ENCODE results near the gene POU2F3.
A peak's percentile ranks its signal among the peaks of the same experiment; 100 is the strongest.
"Not testable (repeated sequence)": the region's sequence is repeated elsewhere in the genome, so short reads cannot be mapped to it uniquely, and the experiment has no call there.

POU2F3 gene

DNA sequence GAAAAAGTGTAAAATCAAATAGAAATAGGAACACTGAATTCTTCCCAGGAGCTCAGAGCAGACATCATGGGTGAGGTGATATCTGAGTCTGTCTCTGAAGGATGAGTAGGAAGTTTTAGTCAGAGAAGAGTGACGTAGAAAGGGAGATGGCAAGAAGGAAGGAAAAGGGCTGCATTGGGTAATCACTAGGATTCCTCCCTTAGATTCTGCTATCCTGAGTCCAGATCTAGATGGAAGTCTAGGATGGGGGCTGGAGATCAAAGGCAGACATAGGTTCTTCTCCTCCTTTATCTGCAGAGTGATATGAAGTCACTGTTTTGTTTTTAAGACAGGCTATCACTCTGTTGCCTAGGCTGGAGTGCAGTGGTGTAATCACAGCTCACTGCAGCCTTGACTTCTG, 30.4 kb downstream of the POU2F3 start:
- no peak for DNase-seq

DNA sequence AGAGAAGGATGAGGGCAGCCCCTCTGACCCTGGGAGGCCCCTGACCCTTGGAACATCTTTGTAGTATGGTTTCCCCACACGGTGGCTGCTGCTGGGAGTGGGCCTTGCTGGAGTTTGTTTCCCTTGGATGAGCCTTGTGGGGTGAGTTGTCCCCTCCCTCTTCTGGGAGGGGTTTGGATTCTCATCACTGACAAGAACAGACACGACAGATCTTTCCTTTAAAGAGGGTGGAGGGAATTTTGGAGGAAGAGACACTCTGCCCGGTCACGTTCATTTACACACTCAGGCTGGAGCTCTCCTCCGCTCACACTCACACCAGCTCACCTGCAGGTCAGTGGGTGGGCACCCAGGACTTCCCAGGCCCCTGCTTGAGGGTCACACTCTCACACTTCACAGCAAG, 31.7 kb downstream of the POU2F3 start:
- in situ Hi-C loops (cut with MboI; ENCODE audit: low pct_unique_long_range_greater_than_20kb, low sequenced_read_pairs): no loop called here

More for the DNA sequence above, 30.4 kb downstream of the POU2F3 start:
- in situ Hi-C loops (cut with MboI; ENCODE audit: low pct_unique_long_range_greater_than_20kb, low sequenced_read_pairs): no loop called here

DNA sequence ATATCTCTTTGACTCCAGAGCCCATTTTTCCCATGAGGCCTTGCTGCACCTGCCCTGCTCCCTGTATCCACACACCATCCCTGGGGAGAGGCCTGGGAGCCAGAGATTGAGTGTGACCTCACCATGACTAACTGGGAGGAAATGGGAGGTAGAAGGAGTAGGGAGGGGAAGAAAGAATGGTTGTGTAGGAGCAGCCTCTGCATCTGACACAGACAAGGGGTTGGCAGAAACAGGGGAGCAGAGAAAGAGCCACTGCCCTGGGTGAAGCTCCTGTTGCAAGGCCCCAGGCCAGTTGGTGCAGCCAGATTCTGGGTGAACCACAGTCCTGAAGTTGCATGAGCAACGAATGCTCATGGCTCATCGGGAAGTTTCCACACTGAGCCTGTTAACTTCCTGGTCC, 32.4 kb downstream of the POU2F3 start:
- no peak for DNase-seq
- in situ Hi-C loops (cut with MboI; ENCODE audit: low pct_unique_long_range_greater_than_20kb, low sequenced_read_pairs): no loop called here

More for the DNA sequence above, 31.7 kb downstream of the POU2F3 start:
- DNase-seq: no peak

DNA sequence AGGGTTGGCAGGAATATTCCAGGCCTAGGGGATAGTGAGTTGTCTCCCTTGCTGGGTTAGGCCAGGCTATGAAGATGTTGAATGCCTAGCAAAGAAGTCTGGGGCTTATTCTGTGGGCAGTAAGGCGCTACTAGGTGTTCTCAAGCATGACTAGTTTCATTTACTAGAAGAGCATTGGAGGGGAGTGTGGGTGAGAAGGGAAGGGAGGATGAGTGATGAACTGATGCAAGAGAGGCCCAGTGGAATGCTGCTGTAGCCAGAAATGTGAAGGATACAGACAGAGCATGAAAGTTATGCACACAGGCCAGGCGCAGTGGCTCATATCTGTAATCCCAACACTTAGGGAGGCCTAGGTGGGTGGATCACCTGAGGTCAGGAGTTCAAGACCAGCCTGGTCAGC, 33.5 kb downstream of the POU2F3 start:
- in situ Hi-C loops (cut with MboI; ENCODE audit: low pct_unique_long_range_greater_than_20kb, low sequenced_read_pairs): no loop called here
- no peak for DNase-seq

DNA sequence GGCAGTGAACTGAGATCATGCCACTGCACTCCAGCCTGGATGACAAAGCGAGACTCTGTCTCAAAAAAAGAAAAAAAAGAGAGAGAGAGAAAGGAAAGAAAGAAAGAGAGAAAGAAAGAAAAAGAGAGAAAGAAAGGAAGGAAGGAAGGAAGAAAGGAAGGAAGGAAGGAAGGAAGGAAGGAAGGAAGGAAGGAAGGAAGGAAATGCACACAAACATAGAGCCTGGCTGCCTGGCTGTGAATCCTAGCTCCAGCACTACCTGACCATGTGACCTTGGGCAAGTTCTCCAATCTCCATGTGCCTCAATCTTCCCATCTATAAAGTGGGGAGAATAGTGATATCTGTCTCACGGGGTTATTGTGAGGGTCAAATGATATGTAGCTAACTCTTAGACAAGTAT, 34.0 kb downstream of the POU2F3 start:
- DNase-seq; in situ Hi-C loops (cut with MboI; ENCODE audit: low pct_unique_long_range_greater_than_20kb, low sequenced_read_pairs): not testable (repeated sequence)

DNA sequence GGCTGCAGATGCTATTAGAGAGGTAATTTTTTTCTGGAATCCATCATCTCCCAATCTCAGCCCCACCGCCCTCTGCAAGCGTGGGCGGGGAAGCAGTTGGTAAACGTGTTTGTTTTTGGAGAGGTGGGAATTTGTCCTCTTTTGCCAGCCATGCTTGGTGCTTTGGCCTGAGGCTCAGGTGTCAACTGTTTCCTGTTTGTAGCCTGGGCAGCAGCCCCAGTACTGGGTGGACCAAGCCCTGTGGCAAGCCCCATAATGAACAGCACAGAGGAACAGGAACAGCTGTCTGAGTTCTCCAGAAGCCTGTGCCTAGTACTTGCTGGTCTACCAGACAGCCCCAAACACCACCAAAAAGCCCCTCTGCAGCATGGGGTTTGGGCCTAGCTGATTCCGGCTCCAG, 39.6 kb downstream of the POU2F3 start:
- DNase-seq: no peak
- in situ Hi-C loops (cut with MboI; ENCODE audit: low pct_unique_long_range_greater_than_20kb, low sequenced_read_pairs): no loop called here

DNA sequence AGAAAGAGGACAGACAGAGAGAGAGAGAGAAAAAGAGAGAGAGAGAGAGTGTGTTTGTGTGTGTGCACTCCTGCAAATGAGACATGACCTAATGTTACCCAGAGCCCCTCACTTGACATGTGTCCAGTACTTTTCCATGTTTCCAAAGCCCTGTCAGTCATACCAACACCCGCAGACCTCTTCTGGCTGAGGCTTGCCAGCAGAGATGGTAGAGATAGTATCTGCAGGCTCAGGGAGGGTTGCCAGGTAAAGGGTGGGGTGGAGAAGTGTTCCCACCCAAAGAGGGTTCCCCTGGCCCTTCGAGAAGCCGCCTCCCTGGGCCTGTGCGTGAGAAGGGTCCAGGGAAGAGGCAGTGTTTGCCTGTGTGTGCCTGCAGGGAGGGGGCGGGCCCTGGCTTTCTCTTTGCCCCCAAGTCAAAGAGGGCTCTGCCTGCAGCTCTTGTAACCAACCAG, 40.7 kb downstream of the POU2F3 start:
- in situ Hi-C loops (cut with MboI; ENCODE audit: low pct_unique_long_range_greater_than_20kb, low sequenced_read_pairs): no loop called here
- no peak for DNase-seq

DNA sequence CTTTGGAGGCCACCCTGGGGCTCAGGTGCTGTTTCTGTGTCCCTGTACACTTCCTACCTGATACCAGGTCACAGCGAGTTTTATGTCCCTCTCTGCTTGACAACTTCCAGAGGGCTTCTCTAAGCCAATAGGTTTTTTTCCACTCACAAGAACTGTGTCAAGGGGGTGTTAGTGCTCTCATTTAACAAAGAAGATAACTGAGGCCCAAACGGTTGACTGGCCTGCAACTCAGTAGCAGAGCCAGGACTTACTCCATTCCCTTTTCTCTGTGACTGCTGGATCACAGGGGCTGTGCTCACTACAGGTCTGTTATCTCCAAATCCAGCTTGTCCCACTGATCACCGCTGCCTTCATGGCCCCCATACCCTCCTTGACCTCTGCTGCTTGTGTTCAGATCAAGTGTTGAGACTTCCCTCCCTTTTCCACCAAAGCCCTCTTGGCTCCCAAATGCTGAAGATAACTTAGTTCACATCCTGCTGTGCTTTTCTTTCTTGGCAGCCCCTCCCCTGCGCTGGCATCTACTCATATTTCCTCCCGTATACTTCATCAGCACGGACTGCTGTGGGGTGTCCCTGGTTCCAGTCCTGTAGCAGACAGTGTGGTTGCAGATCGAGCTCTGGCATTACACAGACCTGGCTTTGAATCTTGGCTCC, 41.3 kb downstream of the POU2F3 start:
- no peak for DNase-seq
- in situ Hi-C loops (cut with MboI; ENCODE audit: low pct_unique_long_range_greater_than_20kb, low sequenced_read_pairs): no loop called here

DNA sequence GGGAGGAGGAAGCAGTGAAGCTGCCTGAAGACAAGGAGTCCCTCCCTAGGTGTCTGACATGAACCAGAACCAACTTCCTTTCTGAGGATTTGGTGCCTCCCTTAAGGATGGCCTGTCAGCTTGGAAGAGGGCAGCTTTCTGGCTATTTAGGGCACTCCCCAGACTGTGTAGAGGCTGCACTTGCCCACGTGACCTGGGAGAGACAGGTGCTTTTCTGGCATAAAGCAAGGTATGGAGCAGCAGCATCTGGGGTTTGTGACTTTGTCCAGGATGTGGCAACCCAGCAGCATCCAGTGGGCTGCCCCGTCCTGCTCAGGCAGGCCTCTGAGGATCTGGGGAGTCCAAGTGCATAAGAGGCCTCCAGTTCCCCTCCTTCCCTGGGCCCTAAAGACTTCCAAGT, 43.2 kb downstream of the POU2F3 start:
- DNase-seq: no peak
- in situ Hi-C loops (cut with MboI; ENCODE audit: low pct_unique_long_range_greater_than_20kb, low sequenced_read_pairs): no loop called here

DNA sequence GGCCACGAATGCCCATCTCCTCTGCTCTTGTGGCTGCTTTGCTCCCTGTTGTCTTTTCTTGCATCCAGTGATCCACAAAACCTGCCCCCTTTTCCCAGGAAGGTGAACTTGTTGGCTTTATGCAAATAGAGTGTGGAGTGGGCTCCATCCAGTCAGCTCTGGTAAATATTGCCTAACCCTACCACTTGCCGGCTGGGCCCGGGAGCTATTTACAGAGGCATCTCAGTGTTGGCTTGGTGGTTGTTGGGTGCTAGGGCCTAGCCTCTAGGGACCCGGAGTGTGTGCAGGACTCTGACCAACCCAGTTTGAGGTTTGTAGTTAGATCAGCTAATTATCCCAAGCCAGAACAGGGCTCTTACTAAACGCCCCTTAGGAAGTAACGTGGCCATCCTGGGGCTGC, 44.3 kb downstream of the POU2F3 start:
- no peak for DNase-seq
- in situ Hi-C loops (cut with MboI; ENCODE audit: low pct_unique_long_range_greater_than_20kb, low sequenced_read_pairs): no loop called here

DNA sequence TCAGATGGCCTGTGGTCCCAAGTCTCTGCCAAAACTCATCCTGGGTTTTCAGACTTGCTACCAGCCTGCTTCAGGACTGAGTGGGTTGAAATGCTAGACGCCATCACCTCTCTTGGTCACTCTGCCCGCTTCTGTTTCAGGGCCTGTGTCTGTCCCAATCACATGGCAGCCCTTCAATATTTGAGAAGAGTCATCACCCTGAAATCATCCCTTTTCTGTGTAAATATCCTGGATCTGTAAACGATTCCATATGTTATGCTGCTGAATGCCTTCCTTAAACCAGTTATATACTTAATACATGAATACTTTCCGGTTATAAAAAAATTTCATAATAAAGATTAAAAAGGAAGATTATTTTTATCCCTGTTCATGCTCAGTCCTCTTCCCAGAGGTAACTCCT, 45.3 kb downstream of the POU2F3 start:
- DNase-seq: no peak
- in situ Hi-C loops (cut with MboI; ENCODE audit: low pct_unique_long_range_greater_than_20kb, low sequenced_read_pairs): no loop called here

DNA sequence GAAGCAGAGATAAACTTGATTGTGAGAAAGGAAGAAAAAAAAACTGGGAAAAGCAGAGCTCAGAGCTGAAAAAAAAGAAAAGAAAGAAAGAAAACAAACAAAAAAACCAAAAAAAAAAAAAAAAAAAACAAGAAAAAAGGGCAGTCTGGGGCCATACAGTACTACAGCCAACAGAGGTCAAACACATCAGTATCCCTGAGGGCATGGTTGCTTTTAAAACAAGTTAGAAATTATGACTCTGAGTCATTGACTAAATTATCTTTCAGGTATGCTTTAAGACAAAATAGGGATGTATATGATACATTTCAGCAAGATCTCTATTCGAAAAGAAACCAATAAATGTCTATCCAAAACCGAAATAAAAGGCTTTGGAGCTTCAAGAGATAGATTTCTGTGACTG, 48.1 kb downstream of the POU2F3 start:
- in situ Hi-C loops (cut with MboI; ENCODE audit: low pct_unique_long_range_greater_than_20kb, low sequenced_read_pairs): no loop called here
- DNase-seq: no peak

DNA sequence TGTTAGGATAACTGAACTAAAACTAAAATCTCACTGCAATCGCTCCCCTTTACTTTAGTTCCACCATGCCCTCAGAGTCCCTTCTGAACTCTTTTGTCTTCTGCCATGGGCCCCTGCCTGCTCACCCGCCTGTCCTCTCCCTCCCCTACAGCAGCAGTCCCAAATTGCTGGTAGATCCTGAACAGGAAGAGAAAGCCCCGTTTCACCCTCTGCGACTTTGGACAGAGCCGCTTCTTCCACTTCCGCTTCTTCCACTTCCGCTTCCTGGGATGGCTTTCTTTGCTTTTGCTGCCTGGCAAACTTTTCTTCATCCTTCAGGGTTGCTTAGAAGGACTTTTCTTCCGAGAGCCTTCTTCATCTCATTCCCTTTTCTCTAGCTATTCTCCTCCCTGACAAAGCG, 49.5 kb downstream of the POU2F3 start:
- peak; percentile 18 for DNase-seq
- in situ Hi-C loops (cut with MboI; ENCODE audit: low pct_unique_long_range_greater_than_20kb, low sequenced_read_pairs): no loop called here

DNA sequence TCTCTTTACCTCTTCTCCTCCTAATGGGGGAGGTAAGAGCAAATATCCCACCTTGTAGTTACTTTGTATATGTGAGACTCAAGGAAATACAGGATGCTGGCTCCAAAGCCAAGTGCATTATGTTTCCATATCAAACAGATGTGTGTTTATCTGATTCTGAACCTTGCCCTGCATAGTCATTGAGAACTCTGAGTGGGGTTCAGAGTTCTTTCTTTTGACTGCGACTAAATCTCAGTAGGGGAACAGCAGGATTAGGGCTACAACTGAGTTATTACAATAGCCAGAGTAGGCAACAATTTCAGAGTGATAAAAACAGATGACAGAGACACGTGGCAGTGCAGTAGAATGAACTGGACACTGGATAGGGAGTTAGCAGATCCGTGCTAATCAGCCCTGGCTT, 51.0 kb downstream of the POU2F3 start:
- DNase-seq: no peak
- in situ Hi-C loops (cut with MboI; ENCODE audit: low pct_unique_long_range_greater_than_20kb, low sequenced_read_pairs): loop anchor here (10.0 kb wide), 1 partner anchor 116 kb away; no protein-coding TSS in a partner anchor

DNA sequence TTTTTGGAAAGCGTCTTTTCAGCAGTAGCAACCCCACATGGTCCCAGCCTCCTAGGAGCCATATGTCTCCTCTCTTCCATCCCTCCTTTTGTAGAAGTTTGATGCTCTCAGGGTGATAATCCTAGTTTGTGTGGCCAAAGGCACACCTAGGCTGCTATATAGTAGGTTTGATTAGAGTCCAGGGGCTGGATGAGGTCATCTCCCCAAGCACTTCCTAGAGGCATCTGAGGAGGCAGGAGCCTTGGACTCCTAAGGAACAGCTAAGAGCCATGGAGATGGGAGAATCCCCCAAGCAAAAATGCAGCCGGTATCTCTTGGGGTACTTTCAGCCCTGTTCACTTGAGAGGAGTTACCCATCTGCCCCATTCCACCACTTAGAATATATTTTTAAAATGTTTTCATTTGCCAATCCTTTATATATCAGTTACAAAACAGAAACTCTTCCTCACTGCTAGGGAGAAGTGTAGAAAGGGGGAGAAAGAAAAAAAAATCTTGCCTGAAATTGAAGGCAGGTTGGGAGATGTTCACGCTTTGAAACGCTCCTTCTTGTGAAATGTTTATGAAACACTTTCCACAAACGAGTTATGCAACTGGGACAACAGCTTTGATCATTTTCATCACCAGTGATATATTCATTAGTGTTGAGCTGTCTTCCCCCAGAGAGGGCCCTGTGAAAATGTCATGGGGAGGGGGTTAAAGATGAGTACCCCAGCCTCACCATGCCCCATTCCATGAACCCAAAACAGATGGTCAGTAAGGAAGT, 53.3 kb downstream of the POU2F3 start:
- no peak for DNase-seq
- in situ Hi-C loops (cut with MboI; ENCODE audit: low pct_unique_long_range_greater_than_20kb, low sequenced_read_pairs): loop anchor here (10.0 kb wide), 1 partner anchor 118 kb away; no protein-coding TSS in a partner anchor

DNA sequence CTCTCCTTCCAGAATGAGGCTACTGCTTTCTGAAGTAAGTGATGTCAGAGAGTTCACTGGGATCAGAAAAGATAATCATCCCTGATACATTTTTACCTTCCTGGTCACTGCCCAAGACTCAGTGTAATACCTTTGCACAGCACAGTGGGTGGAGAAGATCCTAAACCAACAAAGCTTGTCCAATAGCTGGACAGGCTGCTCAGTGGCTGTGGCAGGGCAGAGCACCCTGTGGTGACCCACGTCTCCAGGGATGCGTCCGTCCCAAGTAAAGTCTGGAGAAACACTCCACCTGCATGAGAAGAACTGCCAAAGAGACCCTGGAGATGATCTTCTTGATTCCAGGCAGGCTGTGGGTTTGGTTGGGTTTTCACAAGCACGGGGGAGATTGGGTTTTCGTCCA, 54.2 kb downstream of the POU2F3 start:
- in situ Hi-C loops (cut with MboI; ENCODE audit: low pct_unique_long_range_greater_than_20kb, low sequenced_read_pairs): loop anchor here (10.0 kb wide), 1 partner anchor 119 kb away; no protein-coding TSS in a partner anchor
- no peak for DNase-seq

DNA sequence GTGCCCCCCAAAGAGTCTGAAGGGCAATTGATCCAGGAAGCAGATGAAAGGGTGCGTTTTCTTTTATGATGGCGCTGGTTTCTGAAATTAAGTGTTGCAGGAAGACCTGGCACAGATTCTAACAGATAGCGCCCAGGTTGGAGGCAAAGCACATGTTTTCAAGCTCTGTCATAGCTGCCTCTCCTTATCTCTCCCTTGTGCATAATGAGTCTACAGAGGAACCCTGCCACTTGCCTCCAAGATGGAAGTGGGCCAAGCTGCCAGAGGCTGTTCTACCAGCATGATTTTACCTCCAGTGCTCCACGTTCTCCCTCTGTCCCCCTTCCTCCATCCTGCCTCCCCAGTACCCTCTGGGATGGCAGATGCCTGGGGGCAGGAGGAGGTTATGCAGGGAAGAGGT, 55.2 kb downstream of the POU2F3 start:
- no peak for DNase-seq
- in situ Hi-C loops (cut with MboI; ENCODE audit: low pct_unique_long_range_greater_than_20kb, low sequenced_read_pairs): loop anchor here (10.0 kb wide), 1 partner anchor 120 kb away; no protein-coding TSS in a partner anchor

DNA sequence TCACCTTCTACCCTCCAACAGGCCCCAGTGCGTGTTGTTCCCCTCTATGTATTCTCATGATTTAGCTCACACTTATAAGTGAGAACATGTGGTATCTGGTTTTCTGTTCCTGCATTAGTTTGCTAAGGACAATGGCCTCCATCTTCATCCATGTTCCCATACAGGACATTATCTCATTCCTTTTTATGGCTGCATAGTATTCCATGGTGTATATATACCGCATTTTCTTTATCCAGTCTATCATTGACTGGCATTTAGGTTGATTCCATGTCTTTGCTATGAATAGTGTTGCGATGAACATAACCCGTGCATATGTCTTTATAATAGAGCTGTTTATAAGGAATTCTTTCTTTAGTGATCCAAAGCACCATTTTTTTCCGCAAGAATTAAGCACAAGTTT, 56.6 kb downstream of the POU2F3 start:
- no peak for DNase-seq
- in situ Hi-C loops (cut with MboI; ENCODE audit: low pct_unique_long_range_greater_than_20kb, low sequenced_read_pairs): loop anchor here (10.0 kb wide), 1 partner anchor 122 kb away; no protein-coding TSS in a partner anchor

DNA sequence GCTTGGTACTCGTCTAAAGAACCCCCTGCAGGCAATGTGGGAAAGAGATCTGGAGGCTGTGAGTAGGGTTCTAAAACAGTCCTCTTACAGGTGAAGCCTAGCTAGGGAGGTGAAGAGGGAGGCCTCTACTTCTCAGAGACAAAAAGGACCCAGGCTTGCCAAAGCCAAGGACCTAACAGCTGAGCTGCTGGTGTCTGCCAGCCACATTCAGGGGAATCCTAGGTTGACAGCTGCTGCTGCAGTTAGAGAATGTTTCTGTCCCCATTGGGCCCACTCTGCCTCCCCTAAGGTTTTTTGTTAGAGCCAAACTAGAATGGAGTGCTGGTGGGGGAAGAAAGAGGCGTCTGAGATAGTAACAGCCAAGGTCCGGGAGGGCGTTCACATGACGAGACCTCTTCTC, 58.5 kb downstream of the POU2F3 start:
- in situ Hi-C loops (cut with MboI; ENCODE audit: low pct_unique_long_range_greater_than_20kb, low sequenced_read_pairs): loop anchor here (10.0 kb wide), 1 partner anchor 124 kb away; no protein-coding TSS in a partner anchor

DNA sequence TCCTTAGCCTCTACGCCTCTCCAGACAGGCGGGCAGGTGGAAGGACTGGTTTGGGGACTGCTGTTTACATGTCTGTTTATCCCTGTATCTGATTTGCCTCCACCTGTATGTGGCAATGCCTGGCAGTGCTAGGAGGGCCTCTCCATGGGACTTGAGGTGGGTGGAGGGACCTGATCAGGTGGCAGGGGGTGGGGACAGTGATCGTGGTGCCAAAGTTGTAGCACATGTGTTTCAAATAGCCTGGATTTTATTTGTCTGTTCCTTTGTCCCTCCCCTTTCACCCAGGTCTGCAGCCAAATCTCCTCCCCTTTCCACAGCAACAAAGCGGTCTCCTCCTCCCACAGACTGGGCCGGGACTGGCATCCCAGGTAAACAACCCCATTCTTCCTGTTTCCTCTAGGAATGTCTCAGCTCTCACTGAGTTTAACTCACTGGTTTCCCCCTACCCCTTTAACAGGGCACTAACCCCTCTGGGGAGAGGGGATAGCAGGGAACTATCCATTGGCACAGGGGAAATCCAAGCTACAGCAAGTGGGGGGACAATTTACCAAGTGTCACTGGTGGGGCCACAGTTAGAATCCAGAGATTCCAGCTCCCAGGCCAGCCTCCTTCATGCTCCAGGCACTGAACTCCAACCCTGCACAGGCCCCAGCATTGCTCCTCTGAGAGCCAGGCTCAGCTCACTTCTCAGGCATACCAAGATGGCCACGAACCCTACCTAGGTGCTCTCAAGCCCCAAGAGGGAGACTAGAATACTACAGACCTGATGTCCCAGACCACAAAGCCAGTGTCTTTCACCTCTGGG, 62.3 kb downstream of the POU2F3 start:
- in situ Hi-C loops (cut with MboI; ENCODE audit: low pct_unique_long_range_greater_than_20kb, low sequenced_read_pairs): no loop called here
- no peak for DNase-seq

More for the DNA sequence above, 58.5 kb downstream of the POU2F3 start:
- DNase-seq: no peak
